PC-9 (cell line): ENCODE data around the gene IL32.

Source experiments
- EZH2 ChIP-seq: fragments of 200-600 bp; sonication (generic); IDR thresholded peaks from 2 replicates; pipeline ENCODE4 v1.8.0; 2017; ENCODE audit warnings: antibody characterized with exemption, low read depth
- TF ChIP-seq, protein P1 (sequence below): fragments of 200-600 bp; sonication (generic); conservative IDR thresholded peaks from 2 replicates; pipeline ENCODE4 v1.6.1; 2017; ENCODE audit warnings: mixed run types, antibody characterized with exemption, mild to moderate bottlenecking, moderate library complexity

- TF ChIP-seq, protein P1, sequence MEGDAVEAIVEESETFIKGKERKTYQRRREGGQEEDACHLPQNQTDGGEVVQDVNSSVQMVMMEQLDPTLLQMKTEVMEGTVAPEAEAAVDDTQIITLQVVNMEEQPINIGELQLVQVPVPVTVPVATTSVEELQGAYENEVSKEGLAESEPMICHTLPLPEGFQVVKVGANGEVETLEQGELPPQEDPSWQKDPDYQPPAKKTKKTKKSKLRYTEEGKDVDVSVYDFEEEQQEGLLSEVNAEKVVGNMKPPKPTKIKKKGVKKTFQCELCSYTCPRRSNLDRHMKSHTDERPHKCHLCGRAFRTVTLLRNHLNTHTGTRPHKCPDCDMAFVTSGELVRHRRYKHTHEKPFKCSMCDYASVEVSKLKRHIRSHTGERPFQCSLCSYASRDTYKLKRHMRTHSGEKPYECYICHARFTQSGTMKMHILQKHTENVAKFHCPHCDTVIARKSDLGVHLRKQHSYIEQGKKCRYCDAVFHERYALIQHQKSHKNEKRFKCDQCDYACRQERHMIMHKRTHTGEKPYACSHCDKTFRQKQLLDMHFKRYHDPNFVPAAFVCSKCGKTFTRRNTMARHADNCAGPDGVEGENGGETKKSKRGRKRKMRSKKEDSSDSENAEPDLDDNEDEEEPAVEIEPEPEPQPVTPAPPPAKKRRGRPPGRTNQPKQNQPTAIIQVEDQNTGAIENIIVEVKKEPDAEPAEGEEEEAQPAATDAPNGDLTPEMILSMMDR = no peak
- TF ChIP-seq EZH2 = no peak
These were observed 10.1 kb downstream of the IL32 start for GRCh38 chr16:3075523-3075915.
